Stimulated activated CD4-positive, alpha-beta T cell treated with anti-CD3 and anti-CD28 coated beads, Interleukin-1b, Interleukin-23, amount 100 ng/mL, for 1 hour (primary cell): ENCODE results near the gene TBL1XR1.
"Not testable (repeated sequence)": the region's sequence is repeated elsewhere in the genome, so short reads cannot be mapped to it uniquely, and the experiment has no call there.

Experiments
- DNase-seq, 2 donors: peaks; one replicate each; pipeline ENCODE4 v3.0.0-alpha.2; 2020; ENCODE audit warnings: low read depth in 2 of 2

Gene TBL1XR1

DNA sequence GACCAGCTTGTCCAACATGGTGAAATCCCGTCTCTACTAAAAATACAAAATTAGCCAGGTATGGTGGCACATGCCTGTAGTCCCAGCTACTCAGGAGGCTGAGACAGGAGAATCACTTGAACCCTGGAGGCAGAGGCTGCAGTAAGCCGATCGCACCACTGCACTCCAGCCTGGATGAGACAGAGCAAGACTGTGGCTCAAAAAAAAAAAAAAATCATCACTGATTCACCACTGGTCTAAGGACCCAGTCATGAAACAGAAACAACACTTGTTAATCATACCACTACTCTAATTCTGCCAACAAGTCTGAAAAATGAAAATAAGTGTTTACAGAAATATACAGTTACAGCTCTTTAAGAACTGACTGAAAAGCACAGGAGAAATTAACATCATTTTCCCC lies 12.7 kb downstream of the TBL1XR1 start:
- DNase-seq, result not testable (repeated sequence)

DNA sequence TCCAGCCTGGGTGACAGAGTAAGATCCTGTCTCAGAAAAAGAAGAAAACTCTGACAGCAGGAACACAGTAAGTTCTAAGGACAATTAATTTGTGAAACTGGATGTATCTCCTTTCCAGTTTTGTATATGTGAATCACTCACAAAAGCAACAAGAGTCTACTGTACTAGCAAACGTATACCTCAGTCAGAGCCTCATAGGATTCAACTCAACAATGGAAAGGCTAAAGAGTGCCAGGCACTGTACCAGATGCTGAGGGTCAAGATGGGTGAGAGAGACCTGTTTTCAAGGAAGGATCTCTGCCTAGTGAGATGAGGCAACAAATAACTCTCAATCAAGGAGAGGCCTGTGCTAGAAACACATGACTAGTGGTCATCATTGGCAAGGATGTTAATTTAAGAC lies 14.9 kb downstream of the TBL1XR1 start:
- no peak for DNase-seq

DNA sequence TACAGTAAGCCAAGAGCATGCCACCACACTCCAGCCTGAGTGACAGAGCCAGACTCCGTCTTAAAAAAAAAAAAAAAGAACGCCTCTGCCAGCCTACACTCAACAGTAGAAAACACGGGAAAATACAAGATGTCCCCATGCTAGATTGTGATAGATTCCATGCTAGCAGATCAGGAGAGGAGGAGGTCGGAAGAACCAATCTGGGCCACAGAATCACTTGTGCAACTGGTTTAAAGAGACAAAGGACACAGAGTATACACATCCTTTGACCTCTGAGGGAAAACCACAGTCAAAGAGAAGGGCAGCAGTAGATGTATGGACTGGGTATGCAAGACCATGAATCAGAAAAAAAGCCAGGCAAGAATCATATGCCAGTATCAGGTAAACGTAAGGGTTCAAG lies 15.9 kb downstream of the TBL1XR1 start:
- DNase-seq, result no peak

DNA sequence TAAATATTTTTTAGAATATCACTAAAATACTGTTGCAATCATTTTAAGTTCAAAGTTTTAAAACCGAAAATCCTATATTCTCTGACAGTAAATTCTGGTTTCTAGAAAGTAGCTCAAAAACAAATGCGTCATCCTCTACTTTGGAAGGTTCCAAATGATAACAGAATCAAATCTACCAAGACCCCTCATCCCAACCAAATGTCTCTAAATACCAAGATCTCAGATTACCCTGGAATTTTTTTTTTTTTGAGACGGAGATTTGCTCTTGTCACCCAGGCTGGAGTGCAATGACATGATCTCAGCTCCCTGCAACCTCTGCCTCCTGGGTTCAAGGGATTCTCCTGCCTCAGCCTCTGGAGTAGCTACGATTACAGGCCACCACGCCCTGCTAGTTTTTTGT lies 16.8 kb downstream of the TBL1XR1 start:
- DNase-seq, result no peak

DNA sequence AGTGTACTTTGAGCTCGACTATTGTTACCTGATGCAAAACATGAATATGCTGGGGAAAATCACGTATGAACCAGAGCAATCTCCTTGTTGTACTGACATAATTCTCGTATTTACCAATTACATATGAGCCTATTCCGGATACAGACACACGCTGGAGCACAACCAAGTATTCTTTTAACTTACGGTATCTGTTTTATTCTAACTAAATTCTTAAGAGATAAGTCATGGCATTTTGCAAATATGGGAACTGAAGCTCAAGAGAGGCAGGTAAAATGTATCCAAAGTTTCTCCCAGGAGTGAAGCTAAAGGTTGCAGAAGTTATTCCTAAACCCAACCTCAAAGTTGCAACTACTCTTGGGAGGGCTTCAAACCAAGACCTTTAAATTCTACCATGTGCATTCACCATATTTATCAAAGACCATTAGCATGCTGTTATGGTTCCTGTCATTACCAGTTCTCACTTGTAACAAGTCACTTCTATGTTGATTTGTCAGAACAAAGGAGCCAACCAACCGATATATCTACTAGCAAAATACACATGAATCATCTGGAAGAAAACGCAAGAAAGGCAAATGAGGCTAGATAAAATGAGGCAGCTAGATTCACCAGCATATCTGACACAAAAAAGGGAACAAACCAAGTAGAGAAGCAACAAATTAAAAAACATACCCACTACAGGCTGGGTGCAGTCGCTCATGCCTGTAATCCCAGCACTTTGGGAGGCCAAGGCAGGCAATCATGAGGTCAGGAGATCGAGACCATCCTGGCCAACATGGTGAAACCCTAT lies 17.8 kb downstream of the TBL1XR1 start:
- no peak for DNase-seq

DNA sequence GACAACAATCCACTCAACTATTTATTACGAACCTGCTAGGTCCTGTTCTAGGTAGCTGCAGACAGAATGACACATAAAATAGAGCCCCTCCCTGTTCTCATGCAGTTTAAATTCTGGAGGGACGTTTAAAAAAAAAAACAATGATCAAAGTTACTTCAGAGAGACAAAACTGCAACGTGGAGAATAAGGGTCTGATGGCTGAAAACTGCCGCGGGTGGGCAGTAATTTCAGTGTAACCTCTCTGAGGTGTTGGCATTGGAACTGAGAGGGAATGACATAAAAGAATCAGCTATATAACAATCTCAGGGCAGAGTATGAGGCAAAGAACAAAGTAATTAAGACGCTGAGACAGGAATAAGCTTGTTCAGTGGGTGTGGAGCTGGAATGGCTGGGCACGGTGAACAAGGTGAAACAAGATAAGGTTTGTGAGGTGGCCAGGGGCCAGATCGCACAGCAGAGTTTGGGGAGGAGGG lies 19.5 kb downstream of the TBL1XR1 start:
- DNase-seq, result no peak

DNA sequence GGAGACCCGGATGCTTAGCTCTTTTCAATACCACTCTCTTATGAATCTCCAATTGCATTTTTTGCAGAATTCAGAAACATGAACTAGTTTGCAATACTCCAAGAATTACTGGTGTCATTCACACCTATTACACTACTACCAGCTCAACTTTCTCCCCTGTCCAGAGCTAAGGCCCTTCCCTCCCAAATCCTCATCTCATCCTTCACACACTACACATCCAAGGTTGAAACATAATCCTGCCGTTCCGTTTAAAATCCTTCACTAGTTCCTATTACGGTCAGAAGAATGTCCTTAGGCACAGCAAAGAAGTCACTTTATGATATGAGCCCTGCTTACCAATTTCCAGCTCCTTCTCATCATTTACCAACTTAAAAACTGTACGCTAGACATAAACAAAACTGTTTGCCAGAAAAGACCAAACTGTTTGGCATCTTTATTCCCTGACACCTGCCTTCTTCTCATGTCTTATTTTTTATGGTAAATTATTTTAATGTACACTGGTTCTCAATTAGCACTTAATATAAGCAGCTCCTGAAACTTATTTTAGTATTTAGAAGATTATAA lies 22.6 kb downstream of the TBL1XR1 start:
- DNase-seq, result no peak

DNA sequence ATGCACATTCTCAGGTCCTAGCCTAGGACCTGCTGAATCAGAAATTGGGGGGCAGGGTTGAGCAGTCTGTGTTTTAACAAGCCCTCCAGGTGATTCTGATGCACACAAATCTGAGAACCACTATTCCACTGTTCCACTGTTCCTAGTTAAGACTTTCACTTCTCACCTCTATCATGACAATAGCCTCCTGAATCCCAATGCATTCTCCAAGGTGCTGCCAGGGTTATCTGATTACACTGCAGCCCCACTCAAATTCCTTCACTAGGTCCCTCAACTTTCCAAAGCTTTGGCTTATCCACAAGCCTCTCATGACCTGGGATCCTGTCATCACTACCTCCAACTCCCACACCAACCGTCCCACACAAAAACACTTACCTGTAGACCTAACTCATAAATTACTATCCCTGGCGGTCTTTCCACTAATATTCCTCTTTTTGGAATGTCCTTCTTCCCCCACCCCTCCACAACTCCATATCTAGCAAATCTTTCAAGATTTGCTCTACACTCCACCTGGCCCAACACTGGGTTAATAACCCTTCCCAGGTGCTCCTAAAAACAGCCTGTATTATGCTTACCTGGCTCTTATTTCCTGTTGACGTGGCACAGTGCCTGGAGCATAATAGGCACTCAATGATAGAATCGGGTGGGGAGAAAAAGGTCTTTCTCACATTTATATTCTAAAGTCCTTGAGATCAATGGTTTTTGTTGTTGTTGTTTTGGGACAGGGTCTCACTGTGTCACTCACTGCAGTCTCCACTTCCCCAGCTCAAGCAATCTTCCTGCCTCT lies 27.2 kb downstream of the TBL1XR1 start:
- no peak for DNase-seq

DNA sequence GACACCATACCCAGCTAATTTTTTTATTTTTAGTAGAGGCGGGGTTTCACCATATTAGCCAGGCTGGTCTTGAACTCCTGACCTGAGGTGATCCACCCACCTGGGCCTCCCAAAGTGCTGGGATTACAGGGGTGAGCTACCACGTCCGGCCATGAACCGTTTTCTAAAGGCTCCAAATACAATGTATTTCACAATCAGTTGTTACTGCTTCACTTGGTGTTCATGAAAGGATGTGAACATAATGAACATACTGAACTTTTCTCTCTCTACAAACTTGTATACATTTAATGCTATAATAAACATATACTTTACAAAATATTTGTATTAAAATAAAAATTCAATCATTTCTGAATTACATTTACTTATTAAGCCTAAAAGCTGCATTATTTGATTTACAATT lies 28.9 kb downstream of the TBL1XR1 start:
- DNase-seq, result no peak

DNA sequence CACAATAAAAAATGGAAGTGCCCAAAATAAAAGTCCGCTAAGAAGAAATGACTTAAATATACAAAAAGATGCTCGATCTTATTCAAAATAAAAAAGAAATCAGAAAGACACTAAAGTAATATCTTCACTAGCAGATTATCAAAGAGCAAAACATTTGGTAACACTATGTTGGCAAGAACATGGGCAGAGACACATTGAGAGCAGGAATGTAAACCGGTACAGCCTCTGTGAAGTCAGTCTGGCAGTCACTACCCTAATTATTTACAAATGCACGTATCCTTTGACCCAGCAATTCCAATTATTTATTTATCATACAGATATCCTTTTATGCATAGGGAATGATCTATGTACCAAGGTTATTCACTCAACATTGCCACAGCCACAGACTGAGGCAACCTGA lies 34.5 kb downstream of the TBL1XR1 start:
- DNase-seq, result no peak

DNA sequence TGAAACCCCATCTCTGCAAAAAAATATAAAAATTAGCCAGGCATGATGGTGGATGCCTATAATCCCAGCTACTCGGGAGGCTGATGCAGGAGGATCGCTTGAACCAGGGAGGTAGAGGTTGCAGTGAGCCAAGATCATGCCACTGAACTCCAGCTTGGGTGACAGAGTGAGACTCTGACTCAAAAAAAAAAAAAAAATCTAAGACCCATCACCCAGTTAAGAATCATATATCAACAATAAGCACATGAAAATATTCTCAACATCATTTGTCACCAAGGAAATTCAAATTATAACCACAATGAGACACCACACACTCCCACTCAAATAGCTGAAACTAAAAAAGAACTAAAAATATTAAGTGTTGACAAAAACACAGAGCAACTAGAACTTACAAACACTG lies 35.7 kb downstream of the TBL1XR1 start:
- not testable (repeated sequence) for DNase-seq

DNA sequence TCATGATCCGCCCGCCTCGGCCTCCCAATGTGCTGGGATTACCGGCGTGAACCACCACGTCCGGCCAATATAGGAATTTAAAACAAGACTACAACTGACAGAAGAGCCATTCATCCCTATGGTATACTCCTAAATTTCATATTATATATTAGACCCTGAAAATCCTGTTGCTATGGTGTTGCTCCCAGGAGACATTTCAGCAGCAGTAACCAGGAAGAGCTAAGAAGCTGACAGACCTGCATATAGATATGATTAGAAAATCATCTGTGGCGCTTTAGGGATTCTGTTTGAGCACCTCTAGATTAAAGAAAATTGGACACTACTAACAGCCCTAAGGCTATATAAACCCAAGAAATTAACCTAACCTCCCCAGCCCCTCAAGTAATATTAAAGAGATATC lies 38.8 kb downstream of the TBL1XR1 start:
- no peak for DNase-seq

DNA sequence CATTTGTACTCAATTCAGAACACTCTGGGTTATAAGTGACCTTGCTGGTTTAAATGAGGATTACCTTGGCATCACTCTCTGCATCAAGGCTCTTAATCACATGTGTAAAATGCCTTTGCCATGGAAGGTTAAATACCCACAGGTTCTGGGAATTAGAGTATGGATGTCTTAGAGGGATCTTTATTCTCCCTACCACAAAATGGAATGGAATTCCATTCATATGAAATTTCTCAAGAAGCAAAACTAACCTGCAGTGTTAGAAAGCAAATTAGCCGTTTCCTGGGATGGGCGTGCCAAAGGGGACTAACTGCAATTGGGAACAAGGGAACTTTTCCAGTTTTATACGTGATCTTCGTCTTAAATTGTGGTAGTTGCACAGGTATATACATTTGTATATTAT lies 39.8 kb downstream of the TBL1XR1 start:
- no peak for DNase-seq

DNA sequence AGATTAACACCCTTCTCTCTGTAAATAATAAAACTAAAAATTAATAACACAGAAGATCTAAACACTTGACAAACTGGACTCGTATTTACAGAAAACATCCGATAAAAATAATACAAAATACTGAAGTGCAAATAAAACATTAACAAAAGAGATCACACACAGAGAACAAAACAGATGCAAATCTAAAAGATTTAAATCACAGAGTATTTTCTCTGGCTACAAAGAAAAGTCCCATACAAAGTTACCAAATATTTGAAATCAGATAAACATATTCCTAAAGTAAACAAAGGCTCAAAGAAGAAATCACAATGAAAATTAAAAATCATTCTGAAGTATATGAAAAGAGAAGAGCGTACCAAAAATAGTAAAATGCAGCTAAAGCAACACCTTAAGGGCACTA lies 42.5 kb downstream of the TBL1XR1 start:
- DNase-seq, result no peak

DNA sequence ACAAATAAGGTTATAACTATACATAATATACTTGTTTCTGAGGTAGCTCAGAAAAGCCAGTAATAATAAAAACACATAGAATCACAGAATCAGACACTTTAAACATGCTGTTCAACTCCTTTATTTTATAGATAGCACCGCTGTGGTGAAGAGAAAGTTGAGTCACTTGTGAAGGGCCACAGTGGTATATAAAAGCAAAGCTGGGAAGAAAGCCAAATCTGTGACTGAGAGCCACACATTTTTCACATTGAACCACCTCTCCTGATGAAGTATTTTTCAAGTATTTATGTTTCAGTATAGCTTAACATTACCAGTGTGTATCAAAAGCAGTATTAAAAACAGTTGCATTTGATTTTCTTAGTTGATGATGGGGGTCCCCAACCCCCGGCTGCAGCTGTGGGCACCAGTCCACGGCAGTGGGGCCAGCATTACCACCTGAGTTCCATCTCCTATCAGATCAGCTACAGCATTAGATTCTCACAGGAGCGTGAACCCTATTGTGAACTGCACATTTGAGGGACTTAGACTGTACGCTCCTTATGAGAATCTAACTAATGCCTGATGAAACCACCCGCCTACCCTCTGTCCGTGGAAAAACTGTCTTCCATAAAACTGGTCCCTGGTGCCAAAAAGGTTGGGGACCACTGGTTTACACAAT lies 46.2 kb downstream of the TBL1XR1 start:
- no peak for DNase-seq

DNA sequence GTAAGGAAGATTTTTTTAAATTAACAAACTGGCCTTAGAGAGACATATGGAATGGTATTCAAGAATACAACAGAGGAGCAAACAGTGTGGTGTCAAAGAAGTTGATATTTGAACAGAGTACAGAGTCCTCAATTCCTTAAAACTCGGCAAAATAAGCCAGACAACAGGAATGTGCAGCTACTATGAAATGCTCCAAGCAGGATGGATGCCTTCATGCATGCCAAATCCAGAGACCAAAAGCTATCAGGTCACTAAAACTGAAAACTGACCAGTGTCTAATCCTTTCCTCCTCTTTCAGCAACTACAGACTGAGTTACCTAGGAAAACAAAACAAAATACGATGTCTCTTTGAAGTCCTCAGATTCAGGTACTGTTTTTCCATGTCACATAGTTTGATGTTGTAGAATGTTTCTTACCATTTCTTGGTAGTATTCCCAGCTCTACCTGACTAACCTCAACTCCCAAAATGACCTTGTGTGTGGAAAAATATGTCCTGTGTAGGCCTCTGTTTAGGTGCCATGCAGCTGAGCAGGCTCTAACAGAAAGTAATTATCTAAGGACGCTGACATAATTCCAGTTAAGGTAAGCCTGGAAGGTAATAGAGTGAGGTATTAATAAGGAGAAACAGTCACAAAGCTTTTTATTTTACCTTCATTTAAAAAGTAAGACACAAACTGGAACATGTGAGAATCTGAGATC lies 46.9 kb downstream of the TBL1XR1 start:
- DNase-seq, result no peak

DNA sequence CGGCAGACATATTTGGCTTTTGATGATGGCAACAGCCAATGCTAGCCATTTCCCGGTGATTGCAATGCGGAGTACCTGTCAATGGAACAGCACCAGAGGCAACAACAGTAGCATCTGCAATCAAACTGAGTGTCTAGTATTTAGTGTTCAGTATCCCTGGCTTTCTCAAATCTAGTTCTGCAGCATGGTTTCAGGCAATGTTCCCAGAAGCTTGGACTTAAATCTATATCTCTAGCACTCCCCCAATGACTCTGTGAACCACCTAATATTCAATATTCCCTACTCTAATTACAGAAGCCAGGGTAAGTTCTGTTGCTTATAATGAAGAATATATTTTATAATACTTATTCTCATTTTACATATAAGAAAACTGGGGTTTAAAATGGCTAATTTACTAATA lies 48.2 kb downstream of the TBL1XR1 start:
- DNase-seq, result no peak

DNA sequence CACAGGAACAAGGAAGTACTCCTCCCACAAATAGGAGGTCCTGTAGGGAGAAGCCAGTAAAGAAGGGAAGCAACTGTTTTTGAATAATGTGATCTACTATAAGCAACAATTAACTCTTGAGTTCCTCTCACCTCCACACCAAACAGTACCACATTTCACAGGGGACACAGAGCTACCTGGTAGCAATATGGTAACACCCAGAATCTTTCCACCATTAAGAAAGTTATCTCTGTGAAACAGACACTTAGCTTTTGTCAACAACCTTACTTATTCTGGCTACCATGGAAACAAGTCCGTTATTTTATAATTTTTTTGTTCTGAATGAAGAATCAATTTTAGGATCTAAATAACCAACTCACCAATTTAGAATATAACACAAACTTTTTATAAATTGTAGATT lies 49.5 kb downstream of the TBL1XR1 start:
- no peak for DNase-seq

DNA sequence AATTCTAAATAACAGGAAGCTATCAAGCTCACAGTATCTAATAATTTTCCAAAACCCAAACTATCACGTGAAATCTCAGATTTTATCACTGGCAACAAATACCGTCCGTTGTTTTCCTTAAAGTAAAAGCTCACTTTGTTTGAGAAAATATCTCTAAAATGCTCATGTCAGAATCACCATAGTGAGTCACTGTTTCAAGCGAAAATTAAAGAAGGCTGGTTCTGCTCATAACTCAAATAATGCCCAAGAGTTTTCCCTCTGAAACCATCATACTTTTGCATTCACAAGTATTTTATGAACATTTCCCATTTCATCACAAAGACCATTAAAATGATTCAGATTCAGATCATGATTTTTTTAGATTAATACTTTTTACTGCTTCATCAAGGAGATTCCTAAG lies 50.6 kb downstream of the TBL1XR1 start:
- no peak for DNase-seq

DNA sequence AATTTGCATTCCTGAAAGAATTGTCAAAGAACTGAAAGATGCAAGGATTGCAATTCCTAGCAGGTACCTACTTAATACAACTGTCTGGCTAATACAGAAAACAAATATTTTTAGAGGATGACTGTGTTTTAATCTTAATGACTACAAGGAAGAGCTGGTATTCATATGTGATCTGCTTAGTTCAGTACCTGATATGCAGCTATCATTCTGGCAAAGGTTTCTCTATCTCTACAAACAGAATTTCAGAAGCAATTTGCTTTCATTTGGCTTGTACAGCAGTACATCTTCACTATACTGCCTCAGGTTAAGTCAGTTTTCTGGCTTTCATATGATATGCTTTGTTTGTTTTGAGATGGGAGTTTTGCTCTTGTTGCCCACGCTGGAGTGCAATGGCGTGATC lies 51.3 kb downstream of the TBL1XR1 start:
- DNase-seq, result no peak

DNA sequence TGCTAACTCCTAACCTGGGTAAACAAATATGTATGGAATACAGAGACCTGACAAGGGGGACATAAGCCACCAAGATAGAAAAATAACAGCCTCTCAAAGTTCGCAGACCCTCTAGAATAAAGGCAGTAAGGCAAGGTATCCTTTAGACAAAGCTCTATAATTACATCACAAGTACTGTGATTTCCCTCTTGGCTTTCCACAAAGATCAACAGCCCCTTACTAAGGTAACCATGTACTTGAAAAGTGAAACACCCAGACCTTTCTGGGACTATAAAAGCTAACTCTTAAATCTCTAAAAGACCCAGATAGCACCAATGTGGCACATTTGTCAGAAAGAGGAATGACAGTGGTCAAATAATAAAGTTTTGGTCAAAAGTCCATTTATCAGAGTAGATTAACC lies 51.9 kb downstream of the TBL1XR1 start:
- no peak for DNase-seq

DNA sequence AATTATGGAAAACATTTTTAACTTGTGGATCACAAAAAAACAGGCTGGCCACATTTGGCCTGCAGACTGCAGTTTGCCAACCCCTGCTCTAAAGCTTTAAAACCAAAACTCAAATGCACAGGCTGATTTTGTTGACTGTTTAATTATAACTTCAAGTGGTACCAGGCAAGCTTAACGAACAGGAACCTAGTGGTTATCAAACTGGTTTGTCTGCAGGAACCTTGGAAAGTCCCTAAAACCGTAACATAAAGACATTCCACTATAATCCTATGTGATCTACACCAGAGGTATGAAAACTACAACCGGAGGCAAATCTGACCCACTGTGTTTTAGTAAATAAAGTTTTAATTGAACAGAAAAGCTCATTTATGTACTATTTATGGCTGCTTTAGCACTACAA lies 52.4 kb downstream of the TBL1XR1 start:
- no peak for DNase-seq
